Heart right ventricle (tissue), 16 donors: Measurements from ENCODE around the gene OXLD1. TPM values are rescaled to one million over a fixed set of nuclear protein-coding genes. Genes with fewer than 3 reads are reported as not detected.

Experiments
- ATAC-seq, 8 donors: fragments of 200-7000 bp; cut with Tn5 transposase; one replicate each; pipeline ENCODE4 v1.9.1; 2020; ENCODE audit warnings: mild to moderate bottlenecking in 8 of 8, moderate library complexity in 8 of 8, moderate number of reproducible peaks in 1 of 8
- DNase-seq, 2 donors: peaks; one replicate each; pipeline ENCODE4 v3.0.0-alpha.2; 2020
- H3K27ac ChIP-seq, 10 donors: fragments of 200-600 bp; sonication (generic) in 2 of 10; one replicate each; pipeline versions ENCODE4 v1.5.0 to v1.8.0; 2020 to 2022; ENCODE audit warnings: mild to moderate bottlenecking in 3 of 10
- H3K27me3 ChIP-seq, 7 donors: fragments of 200-600 bp; one replicate each; pipeline ENCODE4 v1.8.0; 2021 to 2022; ENCODE audit warnings: mild to moderate bottlenecking in 2 of 7
- H3K36me3 ChIP-seq, 9 donors: fragments of 200-600 bp; sonication (generic) in 1 of 9; one replicate each; pipeline versions ENCODE4 v1.5.0 to v1.8.0; 2020 to 2022; ENCODE audit warnings: mild to moderate bottlenecking in 2 of 9
- H3K4me1 ChIP-seq, 9 donors: fragments of 200-600 bp; sonication (generic) in 1 of 9; one replicate each; pipeline versions ENCODE4 v1.5.0 to v1.8.0; 2020 to 2022; ENCODE audit warnings: mild to moderate bottlenecking in 4 of 9
- H3K4me3 ChIP-seq, 10 donors: fragments of 200-600 bp; sonication (generic) in 2 of 10; one replicate each; pipeline versions ENCODE4 v1.5.0 to v1.8.0; 2020 to 2022; ENCODE audit warnings: mild to moderate bottlenecking in 7 of 10, moderate library complexity in 2 of 10
- H3K9me3 ChIP-seq, 11 donors: fragments of 200-600 bp in 10 of 11; sonication (generic) in 2 of 11; one replicate each; pipeline versions ENCODE4 v1.5.0 to v1.8.0; 2013 to 2022; ENCODE audit warnings: mild to moderate bottlenecking in 2 of 11, control low read depth in 1 of 11, moderate library complexity in 1 of 11
- CTCF ChIP-seq, 9 donors: fragments of 200-600 bp; sonication (generic) in 2 of 9; IDR thresholded peaks; one replicate each; pipeline versions ENCODE4 v1.5.0 to v1.8.0; 2021 to 2022; ENCODE audit warnings: antibody characterized with exemption in 9 of 9, mild to moderate bottlenecking in 5 of 9, moderate library complexity in 1 of 9
- WGBS, 2 donors: extraction: QIAGEN DNeasy Blood & Tissue Kit; methylation state at CpG; one replicate each; pipeline ENCODE4 v1.1.7; 2013; ENCODE audit warnings: inconsistent platforms in 1 of 2; 5-methylcytosine and 5-hydroxymethylcytosine counted together
- intact Hi-C, 10 donors: fragments of 100-400 bp; cut with DNase I; formaldehyde crosslinking; loops; one replicate each; pipeline versions ENCODE4 v1.11.1 to v1.14.2; 2022
- polyA plus RNA-seq, 2 donors: library from polyadenylated mRNA; stranded (reverse); fragments of 200-250 nt; gene quantifications; one replicate each; pipeline ENCODE4 v1.2.3, GENCODE V29; 2013
- total RNA-seq, 10 donors: library from RNA; stranded (reverse); fragmentation: NEBNext Ultra II Directional in 3 of 10; extraction: Animal tissue kit (Norgen Biotek cat#: 25700) in 3 of 10; gene quantifications; one replicate each; pipeline versions ENCODE4 v1.2.1 to v1.2.4, GENCODE V29; 2021 to 2023
- donor health status: Arrhythmogenic right ventricular cardiomyopathy.
- donor health status: ischemic (EF 13 %, LVEDD 7.1; RV severe dilation, severe dysfunction).
- donor health status: healthy with polysubstance abuse.
- donor health status: DM: no; HTN: yes; CAD: no.
- donor health status: DM: no; HTN: no; CAD: no.
- donor health status: ischemic (EF 25% LVEDD 6.9; RV normal size, moderate dysfunction).
- donor health status: ischemic (EF 25% LVEDD 5.7; RV mildly dilated, moderate dysfunction).
- donor health status: healthy.
- donor health status: DM: yes; HTN: yes; CAD: no.
- donor health status: Ischemic cardiomyopathy.
- donor health status: ischemic (EF 35%, LVEDD 5.7; RV mildly dilated, moderate dysfunction).
- donor health status: nonischemic (EF 11% LVEDD 7.7; RV severe dilation, severe dysfunction).
- donor health status: DM: yes; HTN: yes; CAD: no.
- donor health status: PGD.
- donor health status: ischemic (EF 29% LVEDD 5.4; RV normal size, mild dysfunction).
- donor health status: nonischemic (EF 23%, LVEDD 6.1; RV moderate dilation, normal function).

Gene OXLD1
- total and polyA plus RNA-seq, 12 donors, result 12.6 to 51.8 (median 18.3) TPM

- H3K36me3 ChIP-seq, result peaks cover 0 to 78% (median 18%) of the 10 kb centered on the region in 9 donors
- TF ChIP-seq CTCF (IDR thresholded peaks at IDR 0.05), result peak in 8 of 9 donors; percentile 11 to 46 (median 30)
- intact Hi-C loops, result no loop called here
- DNase-seq (peak; percentile 93), ATAC-seq (peak; percentile 87 to 97 (median 95))
- no peaks in the 10 kb centered on the region for H3K27me3 ChIP-seq
- H3K4me3 ChIP-seq, result peak within 1 kb of the TSS; percentile 75 to 99 (median 92)
- WGBS, 2 donors, result 0% methylated on average over 83 to 102 of the region's 102 CpGs
- H3K27ac ChIP-seq, result peak within 1 kb of the TSS; percentile 89 to 96 (median 92)
- H3K9me3 ChIP-seq, result no peaks in the 10 kb centered on the region
- peaks cover 19 to 38% (median 31%) of the 10 kb centered on the region in 9 donors for H3K4me1 ChIP-seq
Measured at GRCh38 chr17:81702934-81703746, 36.7 kb upstream of the OXLD1 start, which contains the start of gene MRPL12. Gene MRPL12, plus strand, starts transcription at chr17:81703367. Its CDS starts 135 bp downstream, at chr17:81703502.

GRCh38 chr17:81701288-81702071, 35.1 kb upstream of the OXLD1 start:
- DNase-seq (no peak), ATAC-seq (no peak)
- no peak for TF ChIP-seq CTCF (IDR thresholded peaks at IDR 0.05)
- Histone ChIP-seq H3K9me3 (no peaks in the 10 kb centered on the region), H3K4me3 (peak overlapping the region in 8 of 10 donors; percentile 88 to 99 (median 93)), H3K27me3 (no peaks in the 10 kb centered on the region), H3K27ac (peak overlapping the region in 3 of 10 donors; percentile 30 to 93 (median 92)), H3K36me3 (peaks cover 0 to 78% (median 21%) of the 10 kb centered on the region in 9 donors), H3K4me1 (peaks cover 19 to 54% (median 37%) of the 10 kb centered on the region in 9 donors)
- WGBS, 2 donors, result 69% methylated on average over 23 of the region's 23 CpGs
- intact Hi-C loops, result no loop called here

GRCh38 chr17:81700353-81701287, 34.2 kb upstream of the OXLD1 start:
- no peak for ATAC-seq
- WGBS, 2 donors, result 87% methylated on average over 25 of the region's 25 CpGs
- H3K4me1 ChIP-seq, result peaks cover 19 to 58% (median 38%) of the 10 kb centered on the region in 9 donors
- no peaks in the 10 kb centered on the region for H3K27me3 ChIP-seq
- H3K27ac ChIP-seq, result no peak overlapping the region
- DNase-seq, result no peak
- no peak overlapping the region for H3K4me3 ChIP-seq
- peaks cover 0 to 78% (median 24%) of the 10 kb centered on the region in 9 donors for H3K36me3 ChIP-seq
- no peaks in the 10 kb centered on the region for H3K9me3 ChIP-seq
- intact Hi-C loops, result no loop called here
- TF ChIP-seq CTCF (IDR thresholded peaks at IDR 0.05), result no peak
